ENCODE measurements around the gene FSCN2. TPM values are rescaled to one million over a fixed set of nuclear protein-coding genes. Genes with fewer than 3 reads are reported as not detected.

Gene FSCN2
- total and polyA plus RNA-seq, 10 of the 15 experiments (the other 5 are each of a cell fraction or from before 2014, with no cell fraction given): 0.12 to 2.1 (median 0.65) TPM; not detected in 3

DNA sequence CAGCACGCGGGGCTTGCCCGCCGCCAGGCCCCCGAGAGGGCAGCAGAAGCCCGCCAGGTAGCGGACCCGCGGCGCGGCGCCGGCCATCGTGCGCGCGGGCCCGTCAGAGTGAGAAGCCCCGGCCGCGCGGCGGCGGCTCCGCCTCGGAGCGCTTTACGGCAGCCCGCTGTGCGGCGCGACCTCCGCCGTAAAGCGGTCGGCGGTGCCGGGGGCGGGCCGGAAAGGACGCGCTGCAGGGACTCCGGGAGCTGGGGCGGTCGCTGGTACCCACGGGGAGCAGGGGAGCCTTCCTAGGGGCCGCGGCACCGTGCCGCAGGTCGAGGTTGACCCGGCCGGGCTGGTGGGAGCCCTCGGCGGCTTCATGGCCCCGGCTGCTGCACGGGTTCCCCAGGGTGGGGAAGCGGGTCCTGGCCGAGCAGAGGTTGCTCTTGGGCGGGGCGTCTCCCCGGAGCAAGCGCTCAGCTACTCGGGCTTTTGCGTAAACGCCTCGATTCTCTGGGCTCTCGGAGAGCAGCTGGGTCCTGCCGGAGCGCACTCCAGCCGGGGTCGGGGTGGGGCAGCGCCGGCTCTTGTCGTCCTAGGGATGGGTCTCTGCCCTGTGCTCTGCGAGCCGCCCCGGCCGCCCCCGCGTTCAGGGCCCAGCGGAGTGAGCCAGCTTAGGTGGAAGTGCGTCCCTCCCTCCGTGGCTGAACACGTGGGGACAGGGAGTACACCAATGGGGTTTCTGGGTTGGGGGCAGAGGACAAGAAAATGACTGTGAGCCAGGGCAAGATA, 24.3 kb downstream of the FSCN2 start, which contains the start of gene FAAP100 (continued):
- TF ChIP-seq, protein P1, sequence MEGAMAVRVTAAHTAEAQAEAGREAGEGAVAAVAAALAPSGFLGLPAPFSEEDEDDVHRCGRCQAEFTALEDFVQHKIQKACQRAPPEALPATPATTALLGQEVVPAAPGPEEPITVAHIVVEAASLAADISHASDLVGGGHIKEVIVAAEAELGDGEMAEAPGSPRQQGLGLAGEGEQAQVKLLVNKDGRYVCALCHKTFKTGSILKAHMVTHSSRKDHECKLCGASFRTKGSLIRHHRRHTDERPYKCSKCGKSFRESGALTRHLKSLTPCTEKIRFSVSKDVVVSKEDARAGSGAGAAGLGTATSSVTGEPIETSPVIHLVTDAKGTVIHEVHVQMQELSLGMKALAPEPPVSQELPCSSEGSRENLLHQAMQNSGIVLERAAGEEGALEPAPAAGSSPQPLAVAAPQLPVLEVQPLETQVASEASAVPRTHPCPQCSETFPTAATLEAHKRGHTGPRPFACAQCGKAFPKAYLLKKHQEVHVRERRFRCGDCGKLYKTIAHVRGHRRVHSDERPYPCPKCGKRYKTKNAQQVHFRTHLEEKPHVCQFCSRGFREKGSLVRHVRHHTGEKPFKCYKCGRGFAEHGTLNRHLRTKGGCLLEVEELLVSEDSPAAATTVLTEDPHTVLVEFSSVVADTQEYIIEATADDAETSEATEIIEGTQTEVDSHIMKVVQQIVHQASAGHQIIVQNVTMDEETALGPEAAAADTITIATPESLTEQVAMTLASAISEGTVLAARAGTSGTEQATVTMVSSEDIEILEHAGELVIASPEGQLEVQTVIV (IDR thresholded peaks at IDR 0.05; ENCODE audit: borderline replicate concordance, partially characterized antibody): peak; percentile 98
- TF ChIP-seq ASH2L (IDR thresholded peaks at IDR 0.05; ENCODE audit: borderline replicate concordance, low read depth) (0 out of 2 replicates have a peak, but pooled peaks have one; percentile 26), ATF3 (IDR thresholded peaks at IDR 0.05; ENCODE audit: borderline replicate concordance, extremely low read depth, low read depth, low read length) (peak; percentile 89; the same call in 1 of the 2 replicates), ZBTB11 (CRISPR knock-in tag; IDR thresholded peaks at IDR 0.05) (no peak), CHD2 (IDR thresholded peaks at IDR 0.05; ENCODE audit: borderline replicate concordance, low read depth, low read length) (no peak), EZH2 (IDR thresholded peaks at IDR 0.05; ENCODE audit: borderline replicate concordance, control insufficient read depth, low read depth, low read length) (no peak), SMAD5 (IDR thresholded peaks at IDR 0.05; ENCODE audit: low read depth) (no peak), SRF (IDR thresholded peaks at IDR 0.05; ENCODE audit: low read depth in 2 of 2, low read length in 2 of 2) (no peak), POU2F2 (IDR thresholded peaks at IDR 0.05; ENCODE audit: borderline replicate concordance, low read depth, low read length) (peak; percentile 11; the same call in 1 of the 3 replicates), BHLHE40 (IDR thresholded peaks at IDR 0.05; ENCODE audit: borderline replicate concordance in 1 of 2, low read depth in 2 of 2, low read length in 1 of 2) (peak in 1 of 2 experiments; percentile 50; a peak in 2 of 4 replicates), HCFC1 (IDR thresholded peaks at IDR 0.05; ENCODE audit: low read length) (peak; percentile 45; the same call in 1 of the 2 replicates), MYC (IDR thresholded peaks at IDR 0.05; ENCODE audit: insufficient read depth, insufficient read length, insufficient replicate concordance, low read length, severe bottlenecking) (peak; percentile 27), MEF2A (IDR thresholded peaks at IDR 0.05; ENCODE audit: insufficient read depth, low read depth, low read length) (0 out of 2 replicates have a peak, but pooled peaks have one; percentile 6), POLR2A (IDR thresholded peaks at IDR 0.05; ENCODE audit: low read depth, low read length) (peak; percentile 84), RUNX3 (IDR thresholded peaks at IDR 0.05; ENCODE audit: low read length) (0 out of 2 replicates have a peak, but pooled peaks have one; percentile 18), FOXK2 (IDR thresholded peaks at IDR 0.05) (no peak)
- TF ChIP-seq, protein P2, sequence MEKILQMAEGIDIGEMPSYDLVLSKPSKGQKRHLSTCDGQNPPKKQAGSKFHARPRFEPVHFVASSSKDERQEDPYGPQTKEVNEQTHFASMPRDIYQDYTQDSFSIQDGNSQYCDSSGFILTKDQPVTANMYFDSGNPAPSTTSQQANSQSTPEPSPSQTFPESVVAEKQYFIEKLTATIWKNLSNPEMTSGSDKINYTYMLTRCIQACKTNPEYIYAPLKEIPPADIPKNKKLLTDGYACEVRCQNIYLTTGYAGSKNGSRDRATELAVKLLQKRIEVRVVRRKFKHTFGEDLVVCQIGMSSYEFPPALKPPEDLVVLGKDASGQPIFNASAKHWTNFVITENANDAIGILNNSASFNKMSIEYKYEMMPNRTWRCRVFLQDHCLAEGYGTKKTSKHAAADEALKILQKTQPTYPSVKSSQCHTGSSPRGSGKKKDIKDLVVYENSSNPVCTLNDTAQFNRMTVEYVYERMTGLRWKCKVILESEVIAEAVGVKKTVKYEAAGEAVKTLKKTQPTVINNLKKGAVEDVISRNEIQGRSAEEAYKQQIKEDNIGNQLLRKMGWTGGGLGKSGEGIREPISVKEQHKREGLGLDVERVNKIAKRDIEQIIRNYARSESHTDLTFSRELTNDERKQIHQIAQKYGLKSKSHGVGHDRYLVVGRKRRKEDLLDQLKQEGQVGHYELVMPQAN (conservative IDR thresholded peaks at IDR 0.05): peak; percentile 67

Data from GM12878 (cell line).